K562 (cell line): ENCODE measurements around the gene MMP2. TPM values are rescaled to one million over a fixed set of nuclear protein-coding genes. Genes with fewer than 3 reads are reported as not detected.

ENCODE experiments used
- ATAC-seq: fragments of 200-7000 bp; cut with Tn5 transposase; 3 replicates; pipeline ENCODE4 v1.9.1; 2020; ENCODE audit warnings: moderate library complexity
- BruUV-seq: library from RNA; stranded (reverse); fragments of 400-500 nt; replicated peaks from 2 replicates; lab custom pipeline; 2021; lab: Mats Ljungman, UMichigan
- CTCF ChIA-PET: fragments of 300-600 bp; formaldehyde crosslinking; extraction: SDS; loops from one replicate; lab custom pipeline; 2021; ENCODE audit warnings: low intra/inter-chr PET ratio; lab: Yijun Ruan, JAX
- POLR2A ChIA-PET: fragments of 300-600, 350-650 bp; sonication (Branson Sonifier 250); formaldehyde crosslinking; extraction: SDS; loops from one replicate; lab custom pipeline; 2021; ENCODE audit warnings: antibody characterized with exemption, inconsistent platforms; lab: Yijun Ruan, JAX
- DNase-seq, 4 experiments: peaks; one replicate each; pipeline versions ENCODE4 v3.0.0 to v3.0.0-alpha.2; 2011 to 2018; ENCODE audit warnings: low spot score in 3 of 4, mixed read lengths in 3 of 4; ENCODE audit errors: extremely low read depth in 1 of 4
- FAIRE-seq: peaks from 2 replicates; lab custom pipeline; 2011; peaks lifted over from hg19 to GRCh38; lab: Jason Lieb, UNC
- H2AFZ ChIP-seq: 2 replicates; pipeline ENCODE4 v1.6.0; 2011; ENCODE audit warnings: low read depth, low read length, control low read depth, inconsistent platforms
- H3K27ac ChIP-seq: fragments of 200-600 bp; 3 replicates; pipeline ENCODE4 v1.8.0; 2011; ENCODE audit warnings: low read depth, mild to moderate bottlenecking, control low read depth, inconsistent platforms, low read length, moderate library complexity, mixed read lengths; ENCODE audit errors: extremely low read depth
- H3K27me3 ChIP-seq, 2 experiments: fragments of 300-600 bp in 1 of 2; 2 replicates in 1 of 2; 3 replicates in 1 of 2; pipeline versions ENCODE4 v1.6.0 to v1.8.0; 2011; ENCODE audit warnings: inconsistent platforms in 2 of 2, low read length in 2 of 2, mild to moderate bottlenecking in 1 of 2, mixed read lengths in 1 of 2, moderate library complexity in 1 of 2; ENCODE audit not compliant: control insufficient read depth in 2 of 2, insufficient read depth in 2 of 2
- H3K36me3 ChIP-seq: fragments of 300-600 bp; 3 replicates; pipeline ENCODE4 v1.8.0; 2011; ENCODE audit warnings: mild to moderate bottlenecking, low read length, inconsistent platforms; ENCODE audit not compliant: control insufficient read depth, insufficient read depth
- H3K4me1 ChIP-seq, 2 experiments: fragments of 200-600 bp in 1 of 2; replicated peaks in 1 of 2; 2 replicates in 1 of 2; 3 replicates in 1 of 2; pipeline versions ENCODE4 v1.5.1 to v1.8.0; 2011; ENCODE audit warnings: inconsistent platforms in 2 of 2, low read length in 2 of 2, mild to moderate bottlenecking in 1 of 2, mixed read lengths in 1 of 2, moderate library complexity in 1 of 2; ENCODE audit not compliant: control insufficient read depth in 2 of 2, insufficient read depth in 2 of 2
- H3K4me2 ChIP-seq: 2 replicates; pipeline ENCODE4 v1.6.1; 2011; ENCODE audit warnings: low read length, control low read depth, inconsistent platforms, mixed read lengths; ENCODE audit not compliant: insufficient read depth
- H3K4me3 ChIP-seq: fragments of 200-600 bp; sonication (generic), shearing (Covaris generic); 2 replicates; pipeline ENCODE4 v1.5.1; 2016; ENCODE audit warnings: control low read depth, inconsistent platforms
- H3K79me2 ChIP-seq: fragments of 200-600 bp; 3 replicates; pipeline ENCODE4 v1.8.0; 2011; ENCODE audit warnings: low read length, inconsistent platforms; ENCODE audit not compliant: control insufficient read depth, insufficient read depth
- H3K9ac ChIP-seq, 2 experiments: 2 replicates each; pipeline versions ENCODE4 v1.6.0 to v1.6.1; 2011; ENCODE audit warnings: low read depth in 2 of 2, low read length in 2 of 2, control low read depth in 1 of 2, inconsistent platforms in 1 of 2, mild to moderate bottlenecking in 1 of 2, mixed read lengths in 1 of 2; ENCODE audit not compliant: insufficient read depth in 1 of 2
- H3K9me1 ChIP-seq: one replicate; pipeline ENCODE4 v1.6.0; 2011; ENCODE audit warnings: inconsistent platforms, mild to moderate bottlenecking, low read length, moderate library complexity; ENCODE audit not compliant: control insufficient read depth, insufficient read depth
- H3K9me3 ChIP-seq: replicated peaks from 2 replicates; pipeline ENCODE4 v1.5.1; 2011; ENCODE audit warnings: low read depth, low read length, inconsistent platforms; ENCODE audit not compliant: control insufficient read depth, insufficient read depth
- H4K20me1 ChIP-seq: replicated peaks from 2 replicates; pipeline ENCODE4 v1.6.1; 2011; ENCODE audit warnings: low read length, inconsistent platforms, mixed read lengths; ENCODE audit not compliant: control insufficient read depth, insufficient read depth
- DEAF1 ChIP-seq: fragments of 450-650 bp; formaldehyde crosslinking; IDR thresholded peaks from 2 replicates; pipeline ENCODE4 v1.4.0; 2020; ENCODE audit warnings: mild to moderate bottlenecking, moderate library complexity
- RAD21 ChIP-seq, 2 experiments: fragments of 250-450 bp in 1 of 2; fragments of 450-650 bp in 1 of 2; sonication (Bioruptor Pico) in 1 of 2; formaldehyde crosslinking in 1 of 2; IDR thresholded peaks in 1 of 2; conservative IDR thresholded peaks in 1 of 2; 2 replicates each; pipeline versions ENCODE4 v1.4.0 to v1.8.0; 2020 to 2022; ENCODE audit warnings: mild to moderate bottlenecking in 2 of 2, moderate library complexity in 1 of 2
- SMARCB1 ChIP-seq: IDR thresholded peaks from 2 replicates; pipeline ENCODE4 v1.6.1; 2011; ENCODE audit warnings: improper control_type of control experiment, low read depth; ENCODE audit not compliant: insufficient read length
- ZKSCAN1 ChIP-seq: fragments of 150-350 bp; IDR thresholded peaks from 2 replicates; pipeline ENCODE4 v1.6.1; 2016; ENCODE audit warnings: low read depth, low read length
- WGBS: fragments of 100-300 bp; shearing (Covaris generic); methylation state at CpG from one replicate; pipeline ENCODE4 v1.1.6; 2016; ENCODE audit warnings: low coverage, mixed read lengths; ENCODE audit not compliant: insufficient coverage; ENCODE audit errors: missing lambda C conversion rate; 5-methylcytosine and 5-hydroxymethylcytosine counted together
- in situ Hi-C: fragments of 300-500 bp; cut with MboI; formaldehyde crosslinking; loops from 4 replicates; pipeline ENCODE4 v1.15.0; 2018; ENCODE audit warnings: inconsistent platforms, mixed read lengths
- intact Hi-C: fragments of 100-400 bp; cut with micrococcal nuclease; formaldehyde crosslinking; loops from 2 replicates; pipeline ENCODE4 v1.14.2; 2022
- polyA plus RNA-seq, 8 experiments: library from polyadenylated mRNA; depleted of rRNA in 4 of 8; stranded (reverse) in 5 of 8; unstranded in 3 of 8; fragments of >200 nt; fragmentation: Nextera tagmentation in 2 of 8; fragmentation: Illumina TruSeq in 1 of 8; extraction: Ambion mirVana in 2 of 8; extraction: Trizol in 1 of 8; gene quantifications; 2 replicates each; pipeline versions ENCODE4 v1.2.1 to v1.2.3, GENCODE V29; 2011 to 2014; ENCODE audit warnings: inconsistent platforms in 1 of 8, missing spikeins in 1 of 8
- total RNA-seq, 7 experiments: library from RNA; depleted of rRNA in 6 of 7; stranded (reverse); fragments of >200 nt in 6 of 7; fragmentation: Illumina TruSeq in 2 of 7; extraction: Trizol in 2 of 7; gene quantifications; 2 replicates each; pipeline versions ENCODE4 v1.2.1 to v1.2.3, GENCODE V29; 2011 to 2021; ENCODE audit warnings: low replicate concordance in 1 of 7
- TF ChIP-seq, protein P1 (sequence below), 2 experiments: fragments of 450-650 bp; formaldehyde crosslinking in 1 of 2; IDR thresholded peaks; 2 replicates each; pipeline versions ENCODE4 v1.4.0 to v1.6.1; 2014 to 2020; ENCODE audit warnings: mild to moderate bottlenecking in 2 of 2, borderline replicate concordance in 1 of 2, low read depth in 1 of 2
- TF ChIP-seq, protein P2 (sequence below), 3 experiments: IDR thresholded peaks in 2 of 3; conservative IDR thresholded peaks in 1 of 3; 2 replicates each; pipeline ENCODE4 v1.5.1; 2011 to 2012; ENCODE audit warnings: low read length in 3 of 3, mild to moderate bottlenecking in 3 of 3, control low read depth in 2 of 3, improper control_type of control experiment in 1 of 3, inconsistent platforms in 1 of 3, low read depth in 1 of 3, mixed read lengths in 1 of 3, moderate library complexity in 1 of 3; ENCODE audit not compliant: insufficient read depth in 2 of 3

Gene MMP2
- total and polyA plus RNA-seq, 9 of the 15 experiments (the other 6 are each of a cell fraction or from before 2014, with no cell fraction given) = 0.05 to 0.53 TPM; not detected in 7

DNA sequence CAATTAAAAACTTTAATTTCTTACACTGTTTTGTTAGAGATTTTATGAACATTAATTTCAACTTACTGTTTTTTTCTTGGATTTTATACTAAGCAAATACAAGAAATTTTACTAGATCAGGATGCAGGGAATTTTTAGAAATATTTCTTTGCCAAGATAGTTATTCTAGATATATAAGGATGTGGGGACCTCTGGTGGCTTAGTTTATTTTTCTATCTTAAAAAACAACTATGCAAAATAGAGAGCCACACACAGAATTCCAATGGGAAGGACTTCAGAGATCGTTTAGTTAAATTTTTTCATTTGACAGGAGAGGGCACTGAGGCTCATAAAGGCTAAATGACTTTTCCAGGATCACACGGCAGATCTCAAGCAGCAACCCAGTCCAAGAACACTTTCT is 64.5 kb downstream of the MMP2 start:
- Histone ChIP-seq H2AFZ (no peak overlapping the region), H3K9me1 (no peaks in the 10 kb centered on the region), H3K36me3 (no peaks in the 10 kb centered on the region), H3K9ac (no peak overlapping the region), H4K20me1 (peaks cover 3% of the 10 kb centered on the region; the same call in 1 of the 2 replicates), H3K27ac (no peak overlapping the region), H3K4me2 (no peak overlapping the region), H3K4me3 (no peak overlapping the region), H3K9me3 (no peaks in the 10 kb centered on the region), H3K27me3 (no peaks in the 10 kb centered on the region), H3K4me1 (no peaks in the 10 kb centered on the region), H3K79me2 (no peaks in the 10 kb centered on the region)
- in situ Hi-C loops = no loop called here
- intact Hi-C loops = loop anchor here (1.0 kb wide), 1 partner anchor 78 kb away; no protein-coding TSS in a partner anchor
- POLR2A ChIA-PET = no interaction called here
- TF ChIP-seq RAD21 (CRISPR knock-in tag; conservative IDR thresholded peaks at IDR 0.05 in 1 of 2, IDR thresholded peaks at IDR 0.05 in 1 of 2) (peak; percentile 55 to 59), SMARCB1 (no peak), ZKSCAN1 (no peak), DEAF1 (0 out of 2 replicates have a peak, but pooled peaks have one; percentile 25)
- TF ChIP-seq, protein P1, sequence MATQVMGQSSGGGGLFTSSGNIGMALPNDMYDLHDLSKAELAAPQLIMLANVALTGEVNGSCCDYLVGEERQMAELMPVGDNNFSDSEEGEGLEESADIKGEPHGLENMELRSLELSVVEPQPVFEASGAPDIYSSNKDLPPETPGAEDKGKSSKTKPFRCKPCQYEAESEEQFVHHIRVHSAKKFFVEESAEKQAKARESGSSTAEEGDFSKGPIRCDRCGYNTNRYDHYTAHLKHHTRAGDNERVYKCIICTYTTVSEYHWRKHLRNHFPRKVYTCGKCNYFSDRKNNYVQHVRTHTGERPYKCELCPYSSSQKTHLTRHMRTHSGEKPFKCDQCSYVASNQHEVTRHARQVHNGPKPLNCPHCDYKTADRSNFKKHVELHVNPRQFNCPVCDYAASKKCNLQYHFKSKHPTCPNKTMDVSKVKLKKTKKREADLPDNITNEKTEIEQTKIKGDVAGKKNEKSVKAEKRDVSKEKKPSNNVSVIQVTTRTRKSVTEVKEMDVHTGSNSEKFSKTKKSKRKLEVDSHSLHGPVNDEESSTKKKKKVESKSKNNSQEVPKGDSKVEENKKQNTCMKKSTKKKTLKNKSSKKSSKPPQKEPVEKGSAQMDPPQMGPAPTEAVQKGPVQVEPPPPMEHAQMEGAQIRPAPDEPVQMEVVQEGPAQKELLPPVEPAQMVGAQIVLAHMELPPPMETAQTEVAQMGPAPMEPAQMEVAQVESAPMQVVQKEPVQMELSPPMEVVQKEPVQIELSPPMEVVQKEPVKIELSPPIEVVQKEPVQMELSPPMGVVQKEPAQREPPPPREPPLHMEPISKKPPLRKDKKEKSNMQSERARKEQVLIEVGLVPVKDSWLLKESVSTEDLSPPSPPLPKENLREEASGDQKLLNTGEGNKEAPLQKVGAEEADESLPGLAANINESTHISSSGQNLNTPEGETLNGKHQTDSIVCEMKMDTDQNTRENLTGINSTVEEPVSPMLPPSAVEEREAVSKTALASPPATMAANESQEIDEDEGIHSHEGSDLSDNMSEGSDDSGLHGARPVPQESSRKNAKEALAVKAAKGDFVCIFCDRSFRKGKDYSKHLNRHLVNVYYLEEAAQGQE (IDR thresholded peaks at IDR 0.05; ENCODE audit: borderline replicate concordance) = peak; percentile 24; the same call in 1 of the 2 replicates
- TF ChIP-seq, protein P1 (CRISPR knock-in tag; IDR thresholded peaks at IDR 0.05; ENCODE audit: low read depth) = no peak
- TF ChIP-seq, protein P2, sequence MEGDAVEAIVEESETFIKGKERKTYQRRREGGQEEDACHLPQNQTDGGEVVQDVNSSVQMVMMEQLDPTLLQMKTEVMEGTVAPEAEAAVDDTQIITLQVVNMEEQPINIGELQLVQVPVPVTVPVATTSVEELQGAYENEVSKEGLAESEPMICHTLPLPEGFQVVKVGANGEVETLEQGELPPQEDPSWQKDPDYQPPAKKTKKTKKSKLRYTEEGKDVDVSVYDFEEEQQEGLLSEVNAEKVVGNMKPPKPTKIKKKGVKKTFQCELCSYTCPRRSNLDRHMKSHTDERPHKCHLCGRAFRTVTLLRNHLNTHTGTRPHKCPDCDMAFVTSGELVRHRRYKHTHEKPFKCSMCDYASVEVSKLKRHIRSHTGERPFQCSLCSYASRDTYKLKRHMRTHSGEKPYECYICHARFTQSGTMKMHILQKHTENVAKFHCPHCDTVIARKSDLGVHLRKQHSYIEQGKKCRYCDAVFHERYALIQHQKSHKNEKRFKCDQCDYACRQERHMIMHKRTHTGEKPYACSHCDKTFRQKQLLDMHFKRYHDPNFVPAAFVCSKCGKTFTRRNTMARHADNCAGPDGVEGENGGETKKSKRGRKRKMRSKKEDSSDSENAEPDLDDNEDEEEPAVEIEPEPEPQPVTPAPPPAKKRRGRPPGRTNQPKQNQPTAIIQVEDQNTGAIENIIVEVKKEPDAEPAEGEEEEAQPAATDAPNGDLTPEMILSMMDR (IDR thresholded peaks at IDR 0.05 in 2 of 3, conservative IDR thresholded peaks at IDR 0.05 in 1 of 3; ENCODE audit: insufficient read depth in 2 of 3, low read depth in 1 of 3, low read length in 3 of 3) = peak in 1 of 3 experiments; percentile 53; a peak in 2 of 6 replicates
- no peak for ATAC-seq
- CTCF ChIA-PET = interaction anchor here (1.3 to 5.0 kb wide), 5 partner anchors 47 to 159 kb away, joined by 3 to 64 read pairs (median 8); no protein-coding TSS in a partner anchor
- DNase-seq = peak in 1 of 4 experiments; percentile 11
- no peak for FAIRE-seq
- 2% methylated on average over 2 of the region's 2 CpGs for WGBS
- no TSS peak for BruUV-seq
